Heart left ventricle (tissue), 13 donors: ENCODE measurements around the gene UNKL.

Experiments used
- POLR2A ChIP-seq, 2 donors: fragments of 450-650 bp; IDR thresholded peaks; one replicate each; pipeline ENCODE4 v1.6.1; 2017; ENCODE audit warnings: antibody characterized with exemption in 2 of 2, mild to moderate bottlenecking in 2 of 2, moderate library complexity in 2 of 2
- TF ChIP-seq, protein P1 (sequence below), 12 donors: fragments of 200-600 bp; sonication (generic) in 4 of 12; IDR thresholded peaks; one replicate each; pipeline versions ENCODE4 v1.5.0 to v1.8.0; 2018 to 2022; ENCODE audit warnings: antibody characterized with exemption in 12 of 12, mild to moderate bottlenecking in 5 of 12
- donor health status: ischemic (EF 13 %, LVEDD 7.1; RV severe dilation, severe dysfunction).
- donor health status: DM: no; HTN: yes; CAD: no.
- donor health status: DM: no; HTN: no; CAD: no.
- donor health status: ischemic (EF 25% LVEDD 6.9; RV normal size, moderate dysfunction).
- donor health status: ischemic (EF 25% LVEDD 5.7; RV mildly dilated, moderate dysfunction).
- donor health status: ischemic (EF 35%, LVEDD 5.7; RV mildly dilated, moderate dysfunction).
- donor health status: nonischemic (EF 11% LVEDD 7.7; RV severe dilation, severe dysfunction).
- donor health status: DM: yes; HTN: yes; CAD: no.
- donor health status: PGD.
- donor health status: ischemic (EF 29% LVEDD 5.4; RV normal size, mild dysfunction).
- donor health status: nonischemic (EF 23%, LVEDD 6.1; RV moderate dilation, normal function).

DNA sequence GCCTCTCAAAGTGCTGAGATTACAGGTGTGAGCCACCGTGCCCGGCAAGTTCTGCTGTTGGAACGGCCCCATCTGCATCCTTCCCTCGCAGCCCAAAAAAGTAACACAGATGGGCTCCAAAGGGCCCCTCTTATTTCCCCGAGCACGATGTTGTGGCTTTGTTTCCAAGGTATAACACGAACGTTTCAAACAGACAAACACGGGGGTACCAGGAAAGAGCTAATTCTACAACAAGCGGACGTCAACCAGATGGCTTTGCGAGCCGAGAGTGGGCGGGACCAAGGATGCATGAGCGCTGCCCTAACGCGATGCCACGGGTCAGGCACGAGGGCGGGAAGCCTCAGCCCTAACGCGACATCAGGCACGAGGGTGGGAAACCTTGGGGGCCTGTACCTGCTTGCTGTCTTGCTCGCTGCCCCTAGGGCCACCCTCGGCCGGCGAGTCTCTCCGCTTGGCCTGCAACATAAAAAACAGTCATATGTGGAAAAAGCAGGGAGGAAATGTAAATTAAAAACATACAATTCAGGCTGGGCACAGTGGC is 24.2 kb downstream of the UNKL start:
- TF ChIP-seq, protein P1, sequence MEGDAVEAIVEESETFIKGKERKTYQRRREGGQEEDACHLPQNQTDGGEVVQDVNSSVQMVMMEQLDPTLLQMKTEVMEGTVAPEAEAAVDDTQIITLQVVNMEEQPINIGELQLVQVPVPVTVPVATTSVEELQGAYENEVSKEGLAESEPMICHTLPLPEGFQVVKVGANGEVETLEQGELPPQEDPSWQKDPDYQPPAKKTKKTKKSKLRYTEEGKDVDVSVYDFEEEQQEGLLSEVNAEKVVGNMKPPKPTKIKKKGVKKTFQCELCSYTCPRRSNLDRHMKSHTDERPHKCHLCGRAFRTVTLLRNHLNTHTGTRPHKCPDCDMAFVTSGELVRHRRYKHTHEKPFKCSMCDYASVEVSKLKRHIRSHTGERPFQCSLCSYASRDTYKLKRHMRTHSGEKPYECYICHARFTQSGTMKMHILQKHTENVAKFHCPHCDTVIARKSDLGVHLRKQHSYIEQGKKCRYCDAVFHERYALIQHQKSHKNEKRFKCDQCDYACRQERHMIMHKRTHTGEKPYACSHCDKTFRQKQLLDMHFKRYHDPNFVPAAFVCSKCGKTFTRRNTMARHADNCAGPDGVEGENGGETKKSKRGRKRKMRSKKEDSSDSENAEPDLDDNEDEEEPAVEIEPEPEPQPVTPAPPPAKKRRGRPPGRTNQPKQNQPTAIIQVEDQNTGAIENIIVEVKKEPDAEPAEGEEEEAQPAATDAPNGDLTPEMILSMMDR (IDR thresholded peaks at IDR 0.05) = no peak
- TF ChIP-seq POLR2A (IDR thresholded peaks at IDR 0.05) = no peak
